HK-2 (cell line): ENCODE data around the gene FAM72B.
"Not testable (repeated sequence)": the region's sequence is repeated elsewhere in the genome, so short reads cannot be mapped to it uniquely, and the experiment has no call there.

Source experiments
- DNase-seq: peaks from one replicate; pipeline ENCODE4 v3.0.0-alpha.2; 2018; ENCODE audit not compliant: unreplicated experiment

FAM72B gene

GRCh38 chr1:121200232-121200631, 16.1 kb upstream of the FAM72B start:
- not testable (repeated sequence) for DNase-seq

GRCh38 chr1:121199763-121200162, 15.6 kb upstream of the FAM72B start:
- not testable (repeated sequence) for DNase-seq

- not testable (repeated sequence) for DNase-seq
Measured at GRCh38 chr1:121197095-121197882, 13.1 kb upstream of the FAM72B start.

- not testable (repeated sequence) for DNase-seq
Measured at GRCh38 chr1:121192512-121192911, 8.4 kb upstream of the FAM72B start.

- DNase-seq, result not testable (repeated sequence)
Measured at GRCh38 chr1:121187914-121188313, 3.8 kb upstream of the FAM72B start.

GRCh38 chr1:121186191-121186590, 2.1 kb upstream of the FAM72B start:
- not testable (repeated sequence) for DNase-seq

GRCh38 chr1:121185140-121185708, 1.1 kb upstream of the FAM72B start:
- not testable (repeated sequence) for DNase-seq

- DNase-seq, result peak; percentile 10
Measured at GRCh38 chr1:121183867-121184266, 273 bp downstream of the FAM72B start.

- not testable (repeated sequence) for DNase-seq
Measured at GRCh38 chr1:121178197-121178596, 5.9 kb downstream of the FAM72B start.

GRCh38 chr1:121176649-121177048, 7.5 kb downstream of the FAM72B start:
- not testable (repeated sequence) for DNase-seq

GRCh38 chr1:121168152-121168668, 15.9 kb downstream of the FAM72B start:
- DNase-seq, result not testable (repeated sequence)

GRCh38 chr1:121167225-121167738, 16.9 kb downstream of the FAM72B start:
- not testable (repeated sequence) for DNase-seq

- DNase-seq, result not testable (repeated sequence)
Measured at GRCh38 chr1:121165296-121165695, 18.8 kb downstream of the FAM72B start.

GRCh38 chr1:121163850-121164757, 20.0 kb downstream of the FAM72B start:
- DNase-seq, result peak; percentile 8

- DNase-seq, result not testable (repeated sequence)
Measured at GRCh38 chr1:121161199-121161901, 22.8 kb downstream of the FAM72B start.

GRCh38 chr1:121160118-121160517, 24.0 kb downstream of the FAM72B start:
- DNase-seq, result not testable (repeated sequence)

GRCh38 chr1:121157609-121158008, 26.5 kb downstream of the FAM72B start:
- not testable (repeated sequence) for DNase-seq

- DNase-seq, result not testable (repeated sequence)
Measured at GRCh38 chr1:121156958-121157603, 27.1 kb downstream of the FAM72B start.

GRCh38 chr1:121155671-121156358, 28.3 kb downstream of the FAM72B start:
- not testable (repeated sequence) for DNase-seq

- not testable (repeated sequence) for DNase-seq
Measured at GRCh38 chr1:121154811-121155210, 29.3 kb downstream of the FAM72B start.
